ENCODE measurements around the gene BTN3A1.

DNA sequence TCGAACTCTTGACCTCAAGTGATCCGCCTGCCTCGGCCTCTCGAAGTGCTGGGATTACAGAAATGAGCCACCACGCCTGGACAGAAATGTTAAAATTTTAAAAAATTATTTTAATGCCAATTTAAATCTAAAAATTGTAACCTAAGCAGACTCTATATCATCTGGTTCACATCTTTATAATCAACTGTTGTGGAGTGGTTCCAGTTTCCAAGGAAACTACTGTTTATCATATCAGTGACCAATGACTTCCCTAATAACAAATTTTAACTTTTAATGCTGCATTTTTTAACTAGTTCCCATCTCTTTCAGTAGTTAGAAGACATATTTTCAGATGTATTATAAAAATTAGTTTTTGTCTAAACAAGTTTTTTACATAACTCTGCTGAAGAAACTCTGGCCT, 42.3 kb upstream of the BTN3A1 start:
- TF ChIP-seq GATA3 (IDR thresholded peaks at IDR 0.05; ENCODE audit: low read depth, low read length) (no peak), GATA2 (IDR thresholded peaks at IDR 0.05; ENCODE audit: low read depth, low read length) (no peak)
